Activated B cell treated with CpG ODN at 0.5 μM for 24 hours (primary cell): ENCODE results near the gene MACROD1. TPM values are rescaled to one million over a fixed set of nuclear protein-coding genes. Genes with fewer than 3 reads are reported as not detected.

Source experiments
- ATAC-seq: fragments of 200-7000 bp; cut with Tn5 transposase; one replicate; pipeline ENCODE4 v1.10.0; 2021; ENCODE audit warnings: low read depth, mild to moderate bottlenecking, moderate library complexity
- CTCF ChIA-PET: fragments of 350-600 bp; sonication (Branson Sonifier 250); formaldehyde crosslinking; loops from one replicate; lab custom pipeline; 2021; ENCODE audit warnings: antibody characterized with exemption; lab: Charles Lee
- POLR2A ChIA-PET: fragments of 350-600 bp; sonication (Branson Sonifier 250); formaldehyde crosslinking; loops from one replicate; lab custom pipeline; 2021; ENCODE audit warnings: antibody characterized with exemption; lab: Charles Lee
- DNase-seq: peaks from one replicate; pipeline ENCODE4 v3.0.0; 2022
- H3K27ac Mint-ChIP-seq: one replicate; pipeline ENCODE4 v1.8.0; 2020; ENCODE audit warnings: mixed read lengths
- H3K27me3 Mint-ChIP-seq: one replicate; pipeline ENCODE4 v1.8.0; 2021; ENCODE audit warnings: mixed read lengths
- H3K36me3 Mint-ChIP-seq: one replicate; pipeline ENCODE4 v1.8.0; 2021; ENCODE audit warnings: low read depth, mixed read lengths
- H3K4me1 Mint-ChIP-seq: one replicate; pipeline ENCODE4 v1.8.0; 2021; ENCODE audit warnings: mixed read lengths
- H3K4me3 Mint-ChIP-seq: one replicate; pipeline ENCODE4 v1.8.0; 2020; ENCODE audit warnings: mild to moderate bottlenecking, mixed read lengths
- H3K9me3 Mint-ChIP-seq: one replicate; pipeline ENCODE4 v1.8.0; 2020; ENCODE audit warnings: mixed read lengths
- CTCF ChIP-seq: fragments of 200-600 bp; IDR thresholded peaks from one replicate; pipeline ENCODE4 v1.8.0; 2022; ENCODE audit warnings: antibody characterized with exemption, mild to moderate bottlenecking
- intact Hi-C: fragments of 100-400 bp; cut with micrococcal nuclease; formaldehyde crosslinking; loops from one replicate; pipeline ENCODE4 v1.15.1; 2024
- total RNA-seq: library from RNA; stranded (reverse); gene quantifications from 2 replicates; pipeline ENCODE4 v1.2.3, GENCODE V29; 2022

MACROD1 gene
- total RNA-seq, 1 donor from 2014 or later, result 4.5 TPM

- TF ChIP-seq CTCF, result no peak
- H3K36me3 Mint-ChIP-seq, result no peaks in the 10 kb centered on the region
- DNase-seq, result no peak
- no peaks in the 10 kb centered on the region for H3K4me1 Mint-ChIP-seq
- no peak overlapping the region for H3K4me3 Mint-ChIP-seq
- no peak overlapping the region for H3K27ac Mint-ChIP-seq
- POLR2A ChIA-PET, result no interaction called here
- peaks cover 3% of the 10 kb centered on the region for H3K27me3 Mint-ChIP-seq
- intact Hi-C loops, result no loop called here
- no peaks in the 10 kb centered on the region for H3K9me3 Mint-ChIP-seq
- ATAC-seq, result no peak
- CTCF ChIA-PET, result no interaction called here
These were observed 77.5 kb downstream of the MACROD1 start for GRCh38 chr11:64088162-64089026.

- ChIA-PET CTCF (no interaction called here), POLR2A (no interaction called here)
- no peak overlapping the region for H3K27ac Mint-ChIP-seq
- no peak overlapping the region for H3K4me3 Mint-ChIP-seq
- ATAC-seq (no peak), DNase-seq (no peak)
- H3K36me3 Mint-ChIP-seq, result no peaks in the 10 kb centered on the region
- H3K4me1 Mint-ChIP-seq, result no peaks in the 10 kb centered on the region
- H3K27me3 Mint-ChIP-seq, result peaks cover 3% of the 10 kb centered on the region
- no peak for TF ChIP-seq CTCF
- H3K9me3 Mint-ChIP-seq, result no peaks in the 10 kb centered on the region
- intact Hi-C loops, result no loop called here
These were observed 79.4 kb downstream of the MACROD1 start for GRCh38 chr11:64086258-64087123.

GRCh38 chr11:64085906-64086257, 80.0 kb downstream of the MACROD1 start:
- intact Hi-C loops, result no loop called here
- Mint-ChIP-seq H3K27ac (no peak overlapping the region), H3K27me3 (peaks cover 3% of the 10 kb centered on the region), H3K4me1 (no peaks in the 10 kb centered on the region), H3K4me3 (no peak overlapping the region), H3K36me3 (no peaks in the 10 kb centered on the region), H3K9me3 (no peaks in the 10 kb centered on the region)
- POLR2A ChIA-PET, result no interaction called here
- ATAC-seq (no peak), DNase-seq (no peak)
- no peak for TF ChIP-seq CTCF
- CTCF ChIA-PET, result no interaction called here

GRCh38 chr11:64084951-64085710, 80.8 kb downstream of the MACROD1 start:
- Mint-ChIP-seq H3K4me3 (no peak overlapping the region), H3K27ac (no peak overlapping the region), H3K9me3 (no peaks in the 10 kb centered on the region), H3K36me3 (no peaks in the 10 kb centered on the region), H3K27me3 (peaks cover 3% of the 10 kb centered on the region), H3K4me1 (no peaks in the 10 kb centered on the region)
- ChIA-PET CTCF (no interaction called here), POLR2A (no interaction called here)
- intact Hi-C loops, result no loop called here
- no peak for TF ChIP-seq CTCF
- ATAC-seq (no peak), DNase-seq (no peak)
